Subcutaneous abdominal adipose tissue (tissue), 5 donors: ENCODE measurements around the gene DGKA.
A peak's percentile ranks its signal among the peaks of the same experiment; 100 is the strongest.

Experiments
- H3K27ac ChIP-seq: one replicate; pipeline ENCODE4 v1.7.0; 2013; ENCODE audit warnings: low read depth, mild to moderate bottlenecking, inconsistent platforms, low read length, moderate library complexity
- H3K27me3 ChIP-seq, 5 donors: one replicate each; pipeline ENCODE4 v1.7.0; 2013; ENCODE audit warnings: low read length in 5 of 5, inconsistent platforms in 1 of 5; ENCODE audit not compliant: control insufficient read depth in 5 of 5, insufficient read depth in 4 of 5
- H3K36me3 ChIP-seq, 5 donors: one replicate each; pipeline ENCODE4 v1.7.0; 2013; ENCODE audit warnings: low read length in 5 of 5; ENCODE audit not compliant: control insufficient read depth in 5 of 5, insufficient read depth in 5 of 5
- H3K4me1 ChIP-seq, 5 donors: one replicate each; pipeline ENCODE4 v1.7.0; 2013; ENCODE audit warnings: low read length in 5 of 5, mild to moderate bottlenecking in 3 of 5, moderate library complexity in 1 of 5; ENCODE audit not compliant: control insufficient read depth in 5 of 5, insufficient read depth in 5 of 5
- H3K4me3 ChIP-seq, 5 donors: one replicate each; pipeline ENCODE4 v1.7.0; 2013; ENCODE audit warnings: low read length in 5 of 5, low read depth in 1 of 5
- H3K9ac ChIP-seq, 5 donors: one replicate each; pipeline ENCODE4 v1.7.0; 2013; ENCODE audit warnings: low read length in 5 of 5, mild to moderate bottlenecking in 4 of 5, moderate library complexity in 3 of 5
- H3K9me3 ChIP-seq, 5 donors: one replicate each; pipeline ENCODE4 v1.7.0; 2013; ENCODE audit warnings: low read length in 5 of 5; ENCODE audit not compliant: control insufficient read depth in 5 of 5
- donor health status: healthy.
- donor health status: healthy.
- donor health status: healthy.
- donor health status: healthy.
- donor health status: healthy.

DGKA gene

GRCh38 chr12:55965941-55966407, 35.0 kb downstream of the DGKA start, which contains the start of gene PMEL:
Gene PMEL, minus strand, starts transcription at chr12:55966042. Its CDS starts 31 bp downstream, at chr12:55966011.
- peak within 1 kb of the TSS; percentile 61 for H3K27ac ChIP-seq
- H3K27me3 ChIP-seq = no peaks in the 10 kb centered on the region
- peaks cover 0 to 4% (median under 1%) of the 10 kb centered on the region in 5 donors for H3K36me3 ChIP-seq
- peak within 1 kb of the TSS; percentile 86 to 92 (median 90) for H3K4me3 ChIP-seq
- peaks cover 0 to 21% (median 17%) of the 10 kb centered on the region in 5 donors for H3K4me1 ChIP-seq
- no peaks in the 10 kb centered on the region for H3K9me3 ChIP-seq
- peak within 1 kb of the TSS; percentile 80 to 89 (median 86) for H3K9ac ChIP-seq

- H3K27me3 ChIP-seq = no peaks in the 10 kb centered on the region
- H3K9ac ChIP-seq = peak within 1 kb of the TSS; percentile 80 to 89 (median 86)
- peak within 1 kb of the TSS; percentile 61 for H3K27ac ChIP-seq
- peaks cover 0 to 21% (median 17%) of the 10 kb centered on the region in 5 donors for H3K4me1 ChIP-seq
- peaks cover 0 to 9% (median 4%) of the 10 kb centered on the region in 5 donors for H3K36me3 ChIP-seq
- no peaks in the 10 kb centered on the region for H3K9me3 ChIP-seq
- H3K4me3 ChIP-seq = peak within 1 kb of the TSS; percentile 86 to 92 (median 90)
These were observed 35.7 kb downstream of the DGKA start, which contains the start of gene CDK2 for GRCh38 chr12:55966408-55967281. Gene CDK2, plus strand, starts transcription at chr12:55966830. Its CDS starts 179 bp downstream, at chr12:55967009.

GRCh38 chr12:55969356-55969755, 38.4 kb downstream of the DGKA start:
- H3K9ac ChIP-seq = no peak overlapping the region
- H3K36me3 ChIP-seq = peaks cover 0 to 9% (median 4%) of the 10 kb centered on the region in 5 donors
- no peak overlapping the region for H3K4me3 ChIP-seq
- no peaks in the 10 kb centered on the region for H3K27me3 ChIP-seq
- no peaks in the 10 kb centered on the region for H3K9me3 ChIP-seq
- no peak overlapping the region for H3K27ac ChIP-seq
- peaks cover 10 to 33% (median 28%) of the 10 kb centered on the region in 5 donors for H3K4me1 ChIP-seq

GRCh38 chr12:55970775-55971174, 39.8 kb downstream of the DGKA start:
- Histone ChIP-seq H3K27me3 (no peaks in the 10 kb centered on the region), H3K4me3 (no peak overlapping the region), H3K4me1 (peaks cover 14 to 40% (median 38%) of the 10 kb centered on the region in 5 donors), H3K36me3 (peaks cover 0 to 9% (median 4%) of the 10 kb centered on the region in 5 donors), H3K9ac (no peak overlapping the region), H3K27ac (no peak overlapping the region), H3K9me3 (no peaks in the 10 kb centered on the region)

GRCh38 chr12:55972042-55972441, 41.1 kb downstream of the DGKA start:
- H3K36me3 ChIP-seq = peaks cover 0 to 9% (median 5%) of the 10 kb centered on the region in 5 donors
- no peak overlapping the region for H3K4me3 ChIP-seq
- no peak overlapping the region for H3K9ac ChIP-seq
- H3K27me3 ChIP-seq = no peaks in the 10 kb centered on the region
- H3K9me3 ChIP-seq = no peaks in the 10 kb centered on the region
- peak overlapping the region; percentile 88 for H3K27ac ChIP-seq
- H3K4me1 ChIP-seq = peaks cover 14 to 41% (median 32%) of the 10 kb centered on the region in 5 donors

GRCh38 chr12:55972456-55972855, 41.5 kb downstream of the DGKA start:
- Histone ChIP-seq H3K27me3 (no peaks in the 10 kb centered on the region), H3K4me1 (peaks cover 14 to 38% (median 30%) of the 10 kb centered on the region in 5 donors), H3K9ac (peak overlapping the region; percentile 86 to 96 (median 91)), H3K9me3 (no peaks in the 10 kb centered on the region), H3K36me3 (peaks cover 0 to 9% (median 5%) of the 10 kb centered on the region in 5 donors), H3K4me3 (peak overlapping the region; percentile 77 to 98 (median 93)), H3K27ac (peak overlapping the region; percentile 88)

- Histone ChIP-seq H3K27ac (peak overlapping the region; percentile 88), H3K9ac (peak overlapping the region; percentile 86 to 96 (median 91)), H3K36me3 (peaks cover 0 to 9% (median 5%) of the 10 kb centered on the region in 5 donors), H3K4me3 (peak overlapping the region; percentile 77 to 98 (median 93)), H3K9me3 (no peaks in the 10 kb centered on the region), H3K4me1 (peaks cover 14 to 38% (median 29%) of the 10 kb centered on the region in 5 donors), H3K27me3 (no peaks in the 10 kb centered on the region)
These were observed 42.1 kb downstream of the DGKA start for GRCh38 chr12:55972911-55973598.

GRCh38 chr12:55973599-55974307, 42.8 kb downstream of the DGKA start, which contains the start of gene RAB5B:
Gene RAB5B, plus strand, starts transcription at chr12:55974078. Its CDS starts 12,883 bp downstream, at chr12:55986961.
- Histone ChIP-seq H3K9ac (peak within 1 kb of the TSS; percentile 86 to 97 (median 96)), H3K27ac (peak within 1 kb of the TSS; percentile 88), H3K36me3 (peaks cover 0 to 9% (median 5%) of the 10 kb centered on the region in 5 donors), H3K27me3 (no peaks in the 10 kb centered on the region), H3K9me3 (no peaks in the 10 kb centered on the region), H3K4me3 (peak within 1 kb of the TSS; percentile 85 to 98 (median 93)), H3K4me1 (peaks cover 14 to 38% (median 29%) of the 10 kb centered on the region in 5 donors)

- peak overlapping the region; percentile 73 to 97 (median 94) for H3K9ac ChIP-seq
- no peaks in the 10 kb centered on the region for H3K9me3 ChIP-seq
- H3K27me3 ChIP-seq = no peaks in the 10 kb centered on the region
- H3K36me3 ChIP-seq = peaks cover 0 to 9% (median 4%) of the 10 kb centered on the region in 5 donors
- H3K4me3 ChIP-seq = peak overlapping the region; percentile 61 to 98 (median 85)
- H3K27ac ChIP-seq = peak overlapping the region; percentile 85
- H3K4me1 ChIP-seq = peaks cover 14 to 38% (median 32%) of the 10 kb centered on the region in 5 donors
These were observed 43.4 kb downstream of the DGKA start for GRCh38 chr12:55974308-55974730.
